NCI-H446 (cell line): ENCODE data around the gene PNPLA8.
"Not testable (repeated sequence)": the region's sequence is repeated elsewhere in the genome, so short reads cannot be mapped to it uniquely, and the experiment has no call there.

Experiments
- DNase-seq, 2 experiments: peaks; one replicate each; lab custom pipeline; 2025; lab: John Stamatoyannopoulos, UW

The PNPLA8 gene

GRCh38 chr7:108528183-108528712 lies 2.3 kb upstream of the PNPLA8 start:
- DNase-seq, result no peak

- no peak for DNase-seq
Observed at GRCh38 chr7:108526768-108527017, 758 bp upstream of the PNPLA8 start.

GRCh38 chr7:108525327-108525984 lies 479 bp downstream of the PNPLA8 start:
- DNase-seq, result peak in 1 of 2 experiments; percentile 82

- no peak for DNase-seq
Observed at GRCh38 chr7:108522780-108523179, 3.2 kb downstream of the PNPLA8 start.

GRCh38 chr7:108517951-108518350 lies 8.0 kb downstream of the PNPLA8 start:
- no peak for DNase-seq

GRCh38 chr7:108515630-108516029 lies 10.3 kb downstream of the PNPLA8 start:
- DNase-seq, result no peak

GRCh38 chr7:108515013-108515412 lies 10.9 kb downstream of the PNPLA8 start:
- DNase-seq, result no peak

- DNase-seq, result no peak
Observed at GRCh38 chr7:108511939-108512338, 14.0 kb downstream of the PNPLA8 start.

GRCh38 chr7:108504576-108504975 lies 21.4 kb downstream of the PNPLA8 start:
- not testable (repeated sequence) for DNase-seq

- DNase-seq, result peak in 1 of 2 experiments; percentile 54
Observed at GRCh38 chr7:108503112-108504026, 22.6 kb downstream of the PNPLA8 start.

- no peak for DNase-seq
Observed at GRCh38 chr7:108499566-108499965, 26.4 kb downstream of the PNPLA8 start.

- DNase-seq, result no peak
Observed at GRCh38 chr7:108498481-108498880, 27.5 kb downstream of the PNPLA8 start.

- peak; percentile 42 to 50 for DNase-seq
Observed at GRCh38 chr7:108497082-108497725, 28.7 kb downstream of the PNPLA8 start.

- no peak for DNase-seq
Observed at GRCh38 chr7:108492742-108493141, 33.2 kb downstream of the PNPLA8 start.

GRCh38 chr7:108488768-108489538 lies 37.0 kb downstream of the PNPLA8 start:
- DNase-seq, result no peak

- DNase-seq, result no peak
Observed at GRCh38 chr7:108487646-108488045, 38.3 kb downstream of the PNPLA8 start.

GRCh38 chr7:108486291-108486966 lies 39.5 kb downstream of the PNPLA8 start:
- DNase-seq, result no peak

GRCh38 chr7:108484137-108484536 lies 41.8 kb downstream of the PNPLA8 start:
- DNase-seq, result no peak

- DNase-seq, result no peak
Observed at GRCh38 chr7:108480311-108480710, 45.6 kb downstream of the PNPLA8 start.

GRCh38 chr7:108479751-108480150 lies 46.2 kb downstream of the PNPLA8 start:
- no peak for DNase-seq

GRCh38 chr7:108479118-108479517 lies 46.8 kb downstream of the PNPLA8 start:
- no peak for DNase-seq
